Measurements from ENCODE around the gene ATRAID.

ATRAID gene

GRCh38 chr2:27220091-27220490, 8.2 kb downstream of the ATRAID start:
- no peak for DNase-seq

- DNase-seq = no peak
These were observed 9.3 kb downstream of the ATRAID start for GRCh38 chr2:27221166-27221565.

DNA sequence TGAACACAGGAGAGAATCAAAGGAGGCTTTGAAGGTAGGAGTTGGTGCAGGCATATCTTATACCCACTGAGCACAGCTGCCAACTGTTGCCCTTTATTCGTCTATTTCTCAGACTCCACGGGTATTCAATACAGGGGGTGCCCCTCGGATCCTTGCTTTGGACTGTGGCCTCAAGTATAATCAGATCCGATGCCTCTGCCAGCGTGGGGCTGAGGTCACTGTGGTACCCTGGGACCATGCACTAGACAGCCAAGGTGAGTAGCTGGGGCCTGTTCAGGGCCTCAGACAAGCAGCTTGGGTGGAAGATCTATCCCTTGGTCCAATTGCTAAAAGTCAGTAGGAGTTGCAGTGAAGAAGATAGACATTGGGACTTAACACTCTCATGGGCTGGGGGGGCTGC, 10.6 kb downstream of the ATRAID start:
- no peak for DNase-seq

DNA sequence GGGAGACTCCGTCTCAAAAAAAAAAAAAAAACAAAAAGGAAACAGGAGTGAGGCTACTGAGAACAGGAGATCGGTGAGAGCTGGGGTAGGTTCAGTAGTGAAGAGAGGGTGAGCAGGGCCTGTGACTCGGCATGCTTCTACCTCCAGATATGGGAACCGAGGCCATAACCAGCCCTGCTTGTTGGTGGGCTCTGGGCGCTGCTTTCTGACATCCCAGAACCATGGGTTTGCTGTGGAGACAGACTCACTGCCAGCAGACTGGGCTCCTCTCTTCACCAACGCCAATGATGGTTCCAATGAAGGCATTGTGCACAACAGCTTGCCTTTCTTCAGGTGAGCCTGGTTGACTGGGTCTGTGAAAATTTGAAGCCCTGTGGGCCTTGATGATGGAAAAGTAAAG, 11.6 kb downstream of the ATRAID start:
- DNase-seq = no peak

DNA sequence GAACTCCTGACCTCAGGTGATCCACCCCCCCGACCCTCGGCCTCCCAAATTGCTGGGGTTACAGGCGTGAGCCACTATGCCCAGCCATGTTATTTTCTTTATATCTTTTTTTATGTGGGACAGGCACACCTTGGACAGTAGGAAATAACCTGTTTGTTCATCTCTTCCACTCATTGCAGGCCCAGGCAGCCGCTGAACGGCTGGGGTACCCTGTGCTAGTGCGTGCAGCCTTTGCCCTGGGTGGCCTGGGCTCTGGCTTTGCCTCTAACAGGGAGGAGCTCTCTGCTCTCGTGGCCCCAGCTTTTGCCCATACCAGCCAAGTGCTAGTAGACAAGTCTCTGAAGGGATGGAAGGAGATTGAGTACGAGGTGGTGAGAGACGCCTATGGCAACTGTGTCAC, 13.7 kb downstream of the ATRAID start:
- no peak for DNase-seq

GRCh38 chr2:27227501-27227900, 15.7 kb downstream of the ATRAID start:
- DNase-seq = no peak

DNA sequence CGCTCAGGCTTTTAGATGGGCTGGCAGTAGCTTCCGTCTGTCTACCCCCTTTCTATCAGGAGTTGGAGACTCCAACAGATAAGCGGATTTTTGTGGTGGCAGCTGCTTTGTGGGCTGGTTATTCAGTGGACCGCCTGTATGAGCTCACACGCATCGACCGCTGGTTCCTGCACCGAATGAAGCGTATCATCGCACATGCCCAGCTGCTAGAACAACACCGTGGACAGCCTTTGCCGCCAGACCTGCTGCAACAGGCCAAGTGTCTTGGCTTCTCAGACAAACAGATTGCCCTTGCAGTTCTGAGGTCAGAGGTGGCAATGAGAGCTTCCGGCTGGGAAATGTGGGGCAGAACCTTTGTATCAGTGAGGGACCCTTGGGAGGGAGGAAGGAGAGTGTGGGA, 20.1 kb downstream of the ATRAID start:
- DNase-seq = no peak

DNA sequence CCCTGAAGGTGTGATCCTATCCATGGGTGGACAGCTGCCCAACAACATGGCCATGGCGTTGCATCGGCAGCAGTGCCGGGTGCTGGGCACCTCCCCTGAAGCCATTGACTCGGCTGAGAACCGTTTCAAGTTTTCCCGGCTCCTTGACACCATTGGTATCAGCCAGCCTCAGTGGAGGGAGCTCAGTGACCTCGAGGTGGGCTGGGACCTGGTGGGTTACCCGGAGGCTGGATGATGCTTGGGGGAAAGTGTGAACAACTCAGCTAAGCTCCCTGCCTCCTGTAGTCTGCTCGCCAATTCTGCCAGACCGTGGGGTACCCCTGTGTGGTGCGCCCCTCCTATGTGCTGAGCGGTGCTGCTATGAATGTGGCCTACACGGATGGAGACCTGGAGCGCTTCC, 21.5 kb downstream of the ATRAID start:
- no peak for DNase-seq

GRCh38 chr2:27236136-27236535, 24.3 kb downstream of the ATRAID start:
- DNase-seq = no peak

- no peak for DNase-seq
These were observed 24.8 kb downstream of the ATRAID start for GRCh38 chr2:27236626-27237025.

GRCh38 chr2:27237341-27237945, 25.6 kb downstream of the ATRAID start:
- DNase-seq = no peak

DNA sequence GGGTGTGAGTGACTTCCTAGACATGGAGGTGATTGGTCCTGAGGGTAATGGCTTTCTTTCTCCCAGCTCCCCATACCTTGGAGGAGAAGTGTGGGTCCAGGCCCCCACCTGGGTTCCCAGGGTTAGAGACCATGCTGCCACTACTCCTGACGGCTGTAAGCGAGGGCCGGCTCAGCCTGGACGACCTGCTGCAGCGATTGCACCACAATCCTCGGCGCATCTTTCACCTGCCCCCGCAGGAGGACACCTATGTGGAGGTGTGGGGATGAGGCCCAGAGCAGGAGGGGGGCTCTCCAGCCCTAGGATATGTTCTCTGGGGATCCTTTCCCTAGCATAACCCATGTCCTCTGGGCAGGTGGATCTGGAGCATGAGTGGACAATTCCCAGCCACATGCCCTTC, 27.1 kb downstream of the ATRAID start:
- no peak for DNase-seq

DNA sequence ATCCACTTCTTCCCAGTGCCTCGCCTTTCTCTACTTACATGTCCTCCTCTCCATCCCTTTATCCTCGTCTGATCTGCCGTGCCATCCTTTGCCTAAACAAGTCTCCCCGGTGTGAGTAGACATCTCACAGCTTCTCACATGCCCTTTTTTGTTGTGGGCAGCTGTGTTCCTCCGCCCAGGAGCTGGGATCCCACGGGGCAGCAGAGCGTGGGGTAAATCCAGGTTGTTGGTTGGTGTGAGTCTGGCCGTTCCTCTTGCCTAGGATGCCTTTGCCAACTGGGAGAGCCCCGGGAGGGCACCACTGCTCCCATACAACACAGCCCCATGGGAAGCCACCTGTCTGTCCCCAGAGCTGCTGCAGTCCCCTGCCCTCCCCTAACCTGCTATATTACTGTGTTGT, 28.6 kb downstream of the ATRAID start:
- no peak for DNase-seq

GRCh38 chr2:27241761-27242613, 30.1 kb downstream of the ATRAID start:
- DNase-seq = no peak

DNA sequence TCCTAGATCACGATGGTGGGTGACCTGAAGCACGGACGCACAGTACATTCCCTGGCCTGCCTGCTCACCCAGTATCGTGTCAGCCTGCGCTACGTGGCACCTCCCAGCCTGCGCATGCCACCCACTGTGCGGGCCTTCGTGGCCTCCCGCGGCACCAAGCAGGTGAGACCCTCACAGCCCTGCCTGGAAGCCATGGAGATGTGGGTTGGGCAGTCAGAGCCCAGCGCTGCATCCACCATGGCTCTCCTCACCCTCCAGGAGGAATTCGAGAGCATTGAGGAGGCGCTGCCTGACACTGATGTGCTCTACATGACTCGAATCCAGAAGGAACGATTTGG, 30.7 kb downstream of the ATRAID start:
- no peak for DNase-seq

DNA sequence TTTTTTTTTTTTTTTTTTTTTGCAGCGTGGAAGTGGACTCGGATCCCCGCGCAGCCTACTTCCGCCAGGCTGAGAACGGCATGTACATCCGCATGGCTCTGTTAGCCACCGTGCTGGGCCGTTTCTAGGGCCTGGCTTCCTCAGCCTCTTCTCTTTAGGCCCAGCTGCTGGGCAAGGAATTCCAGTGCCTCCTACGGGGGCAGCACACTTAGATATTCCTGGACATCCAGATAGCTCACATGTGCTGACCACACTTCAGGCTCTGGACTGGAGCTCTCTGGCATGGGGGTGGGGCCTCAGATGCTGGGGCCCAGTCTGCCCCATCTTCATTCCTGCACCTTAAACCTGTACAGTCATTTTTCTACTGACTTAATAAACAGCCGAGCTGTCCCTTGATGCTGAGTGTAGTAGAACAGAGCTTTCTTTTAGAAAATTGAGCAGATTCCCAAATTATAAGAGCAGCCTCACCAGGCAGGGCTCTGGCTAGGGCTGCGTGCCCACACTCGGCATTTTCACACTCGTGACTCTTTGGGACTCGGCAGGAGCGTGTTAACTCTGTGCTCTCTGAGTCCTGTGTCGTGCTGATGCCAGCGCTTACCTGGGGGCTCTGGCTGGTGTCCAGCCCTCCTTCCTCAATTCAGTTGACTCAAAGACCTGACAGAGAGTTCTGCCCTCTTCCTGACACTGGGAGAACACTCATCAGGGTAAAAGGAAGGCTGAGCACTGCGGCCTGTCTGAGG, 31.7 kb downstream of the ATRAID start:
- DNase-seq = no peak

DNA sequence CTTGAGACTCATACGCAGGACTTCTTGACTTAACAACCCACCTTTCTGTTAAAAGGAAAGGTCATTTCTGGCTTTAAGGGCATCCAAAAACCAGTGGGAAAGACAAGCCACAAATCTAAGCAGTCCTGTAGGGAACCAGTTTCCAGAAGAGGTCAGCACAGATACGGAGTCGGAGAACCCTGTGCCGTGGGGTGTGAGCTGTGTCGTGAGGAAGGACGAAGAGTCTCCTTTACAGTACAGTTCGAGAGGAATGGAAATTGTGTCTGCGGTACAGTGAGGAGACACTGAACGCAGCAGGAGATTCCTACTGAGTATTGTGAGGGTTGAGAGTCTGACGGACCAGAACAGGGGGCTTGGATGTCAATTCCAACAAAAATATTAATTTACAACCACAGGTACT, 33.3 kb downstream of the ATRAID start:
- DNase-seq = no peak

DNA sequence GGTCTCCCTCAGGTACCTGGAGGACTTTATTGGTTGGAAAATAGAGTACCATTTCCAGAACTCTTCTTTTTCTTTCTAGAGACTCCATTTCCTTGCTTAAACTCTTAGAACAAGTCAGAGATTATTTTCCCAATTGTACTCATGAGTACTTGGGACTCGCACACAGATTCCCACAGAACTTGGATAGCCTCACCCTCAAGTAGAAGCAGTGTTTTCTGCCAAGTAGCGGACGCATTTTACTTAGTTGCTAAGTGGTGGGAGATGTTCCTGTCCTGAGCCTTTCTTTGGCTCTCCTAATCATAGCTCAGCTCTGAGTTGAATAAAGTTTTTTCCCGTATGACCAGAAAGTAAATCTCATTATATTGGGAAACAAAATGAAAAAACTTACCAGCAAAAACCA, 33.8 kb downstream of the ATRAID start:
- no peak for DNase-seq

DNA sequence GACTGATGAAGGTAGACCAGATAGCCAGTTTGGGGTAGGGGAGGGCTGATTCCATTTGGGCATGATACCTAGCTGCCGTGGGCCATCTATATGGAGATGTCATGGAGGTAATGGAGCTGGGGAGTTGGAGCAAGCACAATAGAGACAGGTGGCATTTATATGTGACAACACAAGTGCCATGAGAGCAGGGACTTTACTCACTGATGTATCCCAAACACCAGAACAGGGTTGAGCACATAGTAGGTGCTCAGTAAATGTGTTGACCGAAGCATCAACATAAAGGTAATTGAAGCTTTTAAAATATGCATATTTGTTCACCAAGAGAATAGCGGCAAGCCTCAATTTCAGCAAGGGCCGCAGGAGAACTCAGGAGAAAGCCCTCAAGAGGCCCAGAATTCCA, 36.1 kb downstream of the ATRAID start:
- DNase-seq = no peak

GRCh38 chr2:27249159-27249890, 37.5 kb downstream of the ATRAID start:
- no peak for DNase-seq

DNA sequence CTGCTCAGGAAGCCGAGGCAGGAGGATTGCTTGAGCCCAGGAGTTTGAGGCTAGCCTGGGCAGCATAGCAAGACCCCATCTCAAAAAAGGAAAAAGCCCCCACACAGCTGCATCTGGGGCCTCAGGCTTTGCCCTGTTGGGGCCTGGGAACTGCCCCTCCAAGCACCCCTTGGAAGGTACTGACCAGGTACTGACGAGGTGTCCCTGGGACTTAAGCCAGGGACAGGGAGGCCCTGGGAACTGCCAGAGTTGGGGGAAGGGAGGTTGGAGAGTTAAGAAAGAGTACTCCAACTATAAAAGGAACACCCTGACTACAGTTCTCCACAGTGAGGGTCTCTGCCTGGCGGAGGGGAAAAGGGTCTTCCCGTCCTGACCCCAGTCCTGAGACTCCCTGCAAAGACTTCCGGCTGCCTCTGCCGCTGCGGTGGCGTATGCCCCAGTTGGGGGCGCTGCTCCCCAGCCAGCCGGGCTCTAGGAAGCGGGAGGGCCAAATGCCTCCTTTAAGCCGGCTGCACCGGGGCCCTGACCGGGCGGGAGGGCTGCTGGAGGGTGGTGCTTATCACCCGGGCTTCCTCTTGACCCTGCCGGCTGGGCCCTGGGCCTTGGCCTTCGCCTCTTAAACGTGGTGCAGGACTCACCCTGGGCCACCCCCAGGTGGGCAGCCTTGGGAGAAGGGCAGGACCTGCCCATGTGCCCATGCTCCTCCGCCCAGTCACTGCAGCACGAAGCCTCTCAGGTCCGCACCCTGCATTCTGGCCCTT, 38.2 kb downstream of the ATRAID start:
- peak; percentile 24 to 34 for DNase-seq

GRCh38 chr2:27250652-27251379, 39.0 kb downstream of the ATRAID start:
- no peak for DNase-seq

All from NCI-H1930 (cell line).